PC-3 (cell line): Measurements from ENCODE around the gene LRIT1. TPM values are rescaled to one million over a fixed set of nuclear protein-coding genes. Genes with fewer than 3 reads are reported as not detected.

Experiments used
- ATAC-seq: fragments of 200-7000 bp; cut with Tn5 transposase; 2 replicates; pipeline ENCODE4 v1.9.1; 2020; ENCODE audit warnings: mild to moderate bottlenecking, moderate library complexity
- BruUV-seq: library from RNA; stranded (reverse); fragments of 400-500 nt; replicated peaks from 2 replicates; lab custom pipeline; 2021; lab: Mats Ljungman, UMichigan
- CTCF ChIA-PET: fragments of 300-600 bp; sonication (Branson Sonifier 250); formaldehyde crosslinking; loops from one replicate; lab custom pipeline; 2022; ENCODE audit warnings: antibody characterized with exemption; lab: Charles Lee
- POLR2A ChIA-PET: fragments of 300-600 bp; sonication (Branson Sonifier 250); formaldehyde crosslinking; loops from one replicate; lab custom pipeline; 2022; ENCODE audit warnings: antibody characterized with exemption; ENCODE audit not compliant: unreplicated experiment; lab: Charles Lee
- DNase-seq: peaks from one replicate; pipeline ENCODE4 v3.0.0-alpha.2; 2015
- H2AFZ ChIP-seq: fragments of 300-600 bp; sonication (generic); 2 replicates; pipeline ENCODE4 v1.6.0; 2016; ENCODE audit warnings: antibody characterized with exemption, low read length
- H3F3A ChIP-seq: fragments of 300-600 bp; sonication (generic); one replicate; pipeline ENCODE4 v1.6.0; 2017; ENCODE audit warnings: antibody characterized with exemption, low read length, control low read depth, mild to moderate bottlenecking; ENCODE audit not compliant: unreplicated experiment
- H3K27ac ChIP-seq: fragments of 300-600 bp; sonication (generic); 2 replicates; pipeline ENCODE4 v1.5.1; 2016; ENCODE audit warnings: mild to moderate bottlenecking, low read length
- H3K27me3 ChIP-seq: fragments of 300-600 bp; sonication (generic); 2 replicates; pipeline ENCODE4 v1.6.1; 2016; ENCODE audit warnings: low read length, mixed read lengths
- H3K36me3 ChIP-seq: fragments of 300-600 bp; sonication (generic); 2 replicates; pipeline ENCODE4 v1.6.1; 2016; ENCODE audit warnings: low read depth, mixed run types, low read length, mixed read lengths
- H3K4me1 ChIP-seq: fragments of 300-600 bp; sonication (generic); 2 replicates; pipeline ENCODE4 v1.5.1; 2016; ENCODE audit warnings: low read length; ENCODE audit not compliant: insufficient read depth
- H3K4me2 ChIP-seq: fragments of 300-600 bp; sonication (generic); 2 replicates; pipeline ENCODE4 v1.6.0; 2016; ENCODE audit warnings: low read length
- H3K4me3 ChIP-seq: fragments of 300-600 bp; sonication (generic); 2 replicates; pipeline ENCODE4 v1.5.1; 2016; ENCODE audit warnings: mild to moderate bottlenecking, low read length, mixed read lengths
- H3K79me2 ChIP-seq: fragments of 300-600 bp; sonication (generic); 2 replicates; pipeline ENCODE4 v1.6.1; 2017; ENCODE audit warnings: low read length, mixed read lengths
- H3K9ac ChIP-seq: fragments of 300-600 bp; sonication (generic); 2 replicates; pipeline ENCODE4 v1.6.0; 2016; ENCODE audit warnings: mild to moderate bottlenecking, low read length
- H3K9me2 ChIP-seq: fragments of 300-600 bp; sonication (generic); replicated peaks from 2 replicates; pipeline ENCODE4 v1.6.1; 2016; ENCODE audit warnings: mixed run types, low read length, mixed read lengths
- H3K9me3 ChIP-seq: fragments of 300-600 bp; sonication (generic); 2 replicates; pipeline ENCODE4 v1.6.1; 2016; ENCODE audit warnings: low read length, mixed read lengths
- H4K20me1 ChIP-seq: fragments of 300-600 bp; sonication (generic); 2 replicates; pipeline ENCODE4 v1.6.1; 2016; ENCODE audit warnings: low read length, mixed read lengths
- EZH2 ChIP-seq: fragments of 300-600 bp; sonication (generic); IDR thresholded peaks from one replicate; pipeline ENCODE4 v1.6.1; 2017; ENCODE audit warnings: antibody characterized with exemption, mild to moderate bottlenecking, low read length; ENCODE audit not compliant: unreplicated experiment
- EZH2phosphoT487 ChIP-seq: fragments of 300-600 bp; sonication (generic); IDR thresholded peaks from 2 replicates; pipeline ENCODE4 v1.6.1; 2018; ENCODE audit warnings: mild to moderate bottlenecking, antibody characterized with exemption, low read length, borderline replicate concordance
- intact Hi-C: fragments of 100-400 bp; cut with micrococcal nuclease; formaldehyde crosslinking; loops from 2 replicates; pipeline ENCODE4 v1.9.0; 2023
- total RNA-seq: library from RNA; depleted of rRNA; stranded (reverse); fragments of >200 nt; gene quantifications from 2 replicates; pipeline ENCODE4 v1.2.3, GENCODE V29; 2014
- TF ChIP-seq, protein P1 (sequence below): fragments of 300-600 bp; sonication (generic); conservative IDR thresholded peaks from 2 replicates; pipeline ENCODE4 v1.5.1; 2017; ENCODE audit warnings: antibody characterized with exemption, low read depth, mild to moderate bottlenecking, low read length

The LRIT1 gene
- total RNA-seq, 1 experiment from 2014 or later, result not detected

DNA sequence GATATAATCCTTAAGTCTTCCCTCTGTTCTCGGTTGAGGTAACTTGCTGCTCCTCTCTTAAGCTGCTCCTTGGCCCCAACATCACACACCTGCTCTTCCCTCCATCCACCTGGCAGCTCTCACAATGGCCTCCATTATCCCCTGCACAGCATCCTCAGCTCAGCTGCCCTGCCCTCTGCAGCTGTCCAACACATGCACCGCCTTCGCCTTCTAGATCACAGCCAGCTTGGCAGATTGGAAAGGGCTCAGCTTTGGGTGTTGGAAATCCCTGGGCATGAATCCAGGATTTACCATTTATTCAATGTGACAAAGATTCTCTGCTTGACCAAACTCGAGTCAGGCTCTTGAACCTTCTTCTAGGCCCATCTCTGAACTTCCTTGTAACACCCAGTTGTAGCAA is 24.1 kb upstream of the LRIT1 start:
- DNase-seq, result no peak
- H3K4me1 ChIP-seq, result peaks cover 13% of the 10 kb centered on the region; the same call in 1 of the 2 replicates
- TF ChIP-seq EZH2phosphoT487, result no peak
- no peak for TF ChIP-seq EZH2
- TF ChIP-seq, protein P1, sequence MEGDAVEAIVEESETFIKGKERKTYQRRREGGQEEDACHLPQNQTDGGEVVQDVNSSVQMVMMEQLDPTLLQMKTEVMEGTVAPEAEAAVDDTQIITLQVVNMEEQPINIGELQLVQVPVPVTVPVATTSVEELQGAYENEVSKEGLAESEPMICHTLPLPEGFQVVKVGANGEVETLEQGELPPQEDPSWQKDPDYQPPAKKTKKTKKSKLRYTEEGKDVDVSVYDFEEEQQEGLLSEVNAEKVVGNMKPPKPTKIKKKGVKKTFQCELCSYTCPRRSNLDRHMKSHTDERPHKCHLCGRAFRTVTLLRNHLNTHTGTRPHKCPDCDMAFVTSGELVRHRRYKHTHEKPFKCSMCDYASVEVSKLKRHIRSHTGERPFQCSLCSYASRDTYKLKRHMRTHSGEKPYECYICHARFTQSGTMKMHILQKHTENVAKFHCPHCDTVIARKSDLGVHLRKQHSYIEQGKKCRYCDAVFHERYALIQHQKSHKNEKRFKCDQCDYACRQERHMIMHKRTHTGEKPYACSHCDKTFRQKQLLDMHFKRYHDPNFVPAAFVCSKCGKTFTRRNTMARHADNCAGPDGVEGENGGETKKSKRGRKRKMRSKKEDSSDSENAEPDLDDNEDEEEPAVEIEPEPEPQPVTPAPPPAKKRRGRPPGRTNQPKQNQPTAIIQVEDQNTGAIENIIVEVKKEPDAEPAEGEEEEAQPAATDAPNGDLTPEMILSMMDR, result no peak
- POLR2A ChIA-PET, result no interaction called here
- no peaks in the 10 kb centered on the region for H3K9me3 ChIP-seq
- H3K9ac ChIP-seq, result no peak overlapping the region
- H3K9me2 ChIP-seq, result no peaks in the 10 kb centered on the region
- BruUV-seq, result no TSS peak
- H3K27ac ChIP-seq, result no peak overlapping the region
- no peak overlapping the region for H2AFZ ChIP-seq
- no peak for ATAC-seq
- H3F3A ChIP-seq, result no peaks in the 10 kb centered on the region
- H4K20me1 ChIP-seq, result no peaks in the 10 kb centered on the region
- no peak overlapping the region for H3K4me3 ChIP-seq
- H3K27me3 ChIP-seq, result 0 out of 2 replicates have a peak, but pooled peaks cover 6% of the 10 kb centered on the region
- CTCF ChIA-PET, result interaction anchor here (1.0 kb wide), 1 partner anchor 275 kb away, joined by 4 read pairs; no protein-coding TSS in a partner anchor
- intact Hi-C loops, result loop anchor here (5.0 kb wide), 2 partner anchors 42 to 62 kb away; partner anchors contain the start of gene CCSER2
- no peaks in the 10 kb centered on the region for H3K36me3 ChIP-seq
- no peaks in the 10 kb centered on the region for H3K79me2 ChIP-seq
- H3K4me2 ChIP-seq, result no peak overlapping the region

DNA sequence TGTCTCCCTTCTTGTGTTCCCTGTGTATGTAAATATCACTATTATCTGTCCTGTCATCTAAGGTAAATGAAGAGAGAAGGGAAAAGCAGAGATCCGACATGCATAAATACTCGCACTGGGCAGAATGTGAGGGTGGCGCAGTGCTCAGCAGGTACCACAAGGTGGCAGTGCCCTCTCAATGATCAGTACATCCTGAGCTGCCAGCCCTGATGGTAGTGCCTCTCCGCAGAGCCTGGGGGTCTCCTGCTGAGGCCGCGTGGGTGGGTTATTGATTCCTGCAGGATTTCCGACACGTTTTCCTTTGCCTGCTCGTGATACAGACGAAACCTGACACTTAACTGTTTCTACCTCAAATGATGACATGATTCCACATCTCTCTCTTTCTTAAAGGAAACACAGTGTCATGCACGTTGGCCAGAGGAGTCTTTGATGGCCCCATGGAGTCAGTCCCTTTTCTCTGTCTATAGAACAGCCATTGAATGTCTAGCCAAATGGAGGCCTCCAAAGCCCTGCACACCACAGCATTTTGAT is 23.3 kb upstream of the LRIT1 start:
- Histone ChIP-seq H3K9me2 (no peaks in the 10 kb centered on the region), H3K36me3 (no peaks in the 10 kb centered on the region), H3K9me3 (no peaks in the 10 kb centered on the region), H2AFZ (no peak overlapping the region), H3F3A (no peaks in the 10 kb centered on the region), H3K9ac (no peak overlapping the region), H3K4me2 (no peak overlapping the region), H3K27me3 (0 out of 2 replicates have a peak, but pooled peaks cover 6% of the 10 kb centered on the region), H3K4me1 (peaks cover 10% of the 10 kb centered on the region; the same call in 1 of the 2 replicates), H3K4me3 (no peak overlapping the region), H3K79me2 (no peaks in the 10 kb centered on the region), H3K27ac (no peak overlapping the region), H4K20me1 (no peaks in the 10 kb centered on the region)
- TF ChIP-seq EZH2 (no peak), EZH2phosphoT487 (no peak)
- TF ChIP-seq, protein P1, result peak; percentile 89
- DNase-seq (peak; percentile 67), ATAC-seq (peak; percentile 91)
- ChIA-PET CTCF (interaction anchor here (1.0 kb wide), 2 partner anchors 272 to 275 kb away, joined by 3 to 4 read pairs; no protein-coding TSS in a partner anchor), POLR2A (no interaction called here)
- intact Hi-C loops, result loop anchor here (1.0 to 5.0 kb wide), 4 partner anchors 43 to 273 kb away; partner anchors contain the start of gene CCSER2
- BruUV-seq, result no TSS peak

GRCh38 chr10:84263716-84264115 is 22.4 kb upstream of the LRIT1 start:
- Histone ChIP-seq H3F3A (no peaks in the 10 kb centered on the region), H3K27ac (no peak overlapping the region), H3K36me3 (no peaks in the 10 kb centered on the region), H3K79me2 (no peaks in the 10 kb centered on the region), H3K27me3 (0 out of 2 replicates have a peak, but pooled peaks cover 6% of the 10 kb centered on the region), H4K20me1 (no peaks in the 10 kb centered on the region), H3K4me1 (peaks cover 4% of the 10 kb centered on the region; the same call in 1 of the 2 replicates), H3K9ac (no peak overlapping the region), H2AFZ (no peak overlapping the region), H3K9me3 (no peaks in the 10 kb centered on the region), H3K4me2 (no peak overlapping the region), H3K9me2 (no peaks in the 10 kb centered on the region), H3K4me3 (no peak overlapping the region)
- intact Hi-C loops, result loop anchor here (1.0 kb wide), 2 partner anchors 112 to 274 kb away; no protein-coding TSS in a partner anchor
- no peak for DNase-seq
- POLR2A ChIA-PET, result no interaction called here
- CTCF ChIA-PET, result no interaction called here
- TF ChIP-seq EZH2 (no peak), EZH2phosphoT487 (no peak)
- TF ChIP-seq, protein P1, result no peak
- BruUV-seq, result no TSS peak
- no peak for ATAC-seq
